ENCODE results near the gene SYT8.

DNA sequence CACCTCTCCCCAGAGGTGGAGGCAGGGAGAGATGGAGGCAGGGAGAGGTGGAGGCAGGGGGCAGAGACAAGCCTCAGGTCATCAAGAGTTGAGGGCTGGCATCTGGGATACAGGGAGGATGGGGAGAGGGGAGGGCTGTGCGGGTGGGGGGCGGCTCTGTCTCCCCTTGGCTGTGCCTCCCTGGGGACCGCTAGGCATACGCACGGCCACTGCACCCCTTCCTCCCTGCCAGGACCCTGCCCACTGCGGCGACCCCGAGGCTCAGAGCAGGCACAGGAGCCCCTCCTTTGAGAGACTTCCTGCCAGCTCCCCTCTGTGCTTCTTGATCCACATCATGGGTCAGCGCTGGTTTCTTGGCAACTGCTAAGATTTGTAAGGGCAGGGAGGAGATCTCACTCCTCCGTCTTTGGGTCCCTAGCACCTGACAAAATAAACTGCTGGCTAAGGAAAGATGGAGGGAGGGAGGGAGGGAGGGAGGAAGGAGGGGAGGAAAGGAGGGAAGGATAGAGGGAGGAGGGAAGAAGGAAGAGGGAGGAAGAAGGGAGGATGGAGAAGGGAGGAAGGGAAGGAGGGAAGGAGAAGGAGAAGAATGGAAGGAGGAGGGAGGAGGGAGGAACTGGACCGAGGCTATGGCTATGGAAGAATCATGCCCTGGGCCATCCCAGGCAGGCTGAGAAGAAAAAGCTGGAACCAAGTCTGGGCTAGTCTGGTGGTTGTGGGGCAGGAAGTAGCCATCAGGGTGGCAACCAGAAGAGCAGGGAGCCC, 38.4 kb downstream of the SYT8 start:
- TF ChIP-seq, protein P1, sequence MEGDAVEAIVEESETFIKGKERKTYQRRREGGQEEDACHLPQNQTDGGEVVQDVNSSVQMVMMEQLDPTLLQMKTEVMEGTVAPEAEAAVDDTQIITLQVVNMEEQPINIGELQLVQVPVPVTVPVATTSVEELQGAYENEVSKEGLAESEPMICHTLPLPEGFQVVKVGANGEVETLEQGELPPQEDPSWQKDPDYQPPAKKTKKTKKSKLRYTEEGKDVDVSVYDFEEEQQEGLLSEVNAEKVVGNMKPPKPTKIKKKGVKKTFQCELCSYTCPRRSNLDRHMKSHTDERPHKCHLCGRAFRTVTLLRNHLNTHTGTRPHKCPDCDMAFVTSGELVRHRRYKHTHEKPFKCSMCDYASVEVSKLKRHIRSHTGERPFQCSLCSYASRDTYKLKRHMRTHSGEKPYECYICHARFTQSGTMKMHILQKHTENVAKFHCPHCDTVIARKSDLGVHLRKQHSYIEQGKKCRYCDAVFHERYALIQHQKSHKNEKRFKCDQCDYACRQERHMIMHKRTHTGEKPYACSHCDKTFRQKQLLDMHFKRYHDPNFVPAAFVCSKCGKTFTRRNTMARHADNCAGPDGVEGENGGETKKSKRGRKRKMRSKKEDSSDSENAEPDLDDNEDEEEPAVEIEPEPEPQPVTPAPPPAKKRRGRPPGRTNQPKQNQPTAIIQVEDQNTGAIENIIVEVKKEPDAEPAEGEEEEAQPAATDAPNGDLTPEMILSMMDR (IDR thresholded peaks at IDR 0.05; ENCODE audit: poor library complexity, severe bottlenecking), result no peak
- TF ChIP-seq POLR2AphosphoS5 (IDR thresholded peaks at IDR 0.05), result no peak
- TF ChIP-seq EZH2 (IDR thresholded peaks at IDR 0.05; ENCODE audit: borderline replicate concordance, insufficient read depth, low read length, poor library complexity, severe bottlenecking), result no peak
- no peak for TF ChIP-seq MXI1 (conservative IDR thresholded peaks at IDR 0.05; ENCODE audit: poor library complexity, severe bottlenecking)
- TF ChIP-seq EP300 (conservative IDR thresholded peaks at IDR 0.05; ENCODE audit: poor library complexity, severe bottlenecking), result no peak

All from neural cell (in vitro differentiated cells).